Measurements from ENCODE around the gene PACRG. TPM values are rescaled to one million over a fixed set of nuclear protein-coding genes. Genes with fewer than 3 reads are reported as not detected.

The PACRG gene
- total and polyA plus RNA-seq, 2 of the 13 experiments (the other 11 are each of a cell fraction or from before 2014, with no cell fraction given): 0.13 TPM; not detected in 1

DNA sequence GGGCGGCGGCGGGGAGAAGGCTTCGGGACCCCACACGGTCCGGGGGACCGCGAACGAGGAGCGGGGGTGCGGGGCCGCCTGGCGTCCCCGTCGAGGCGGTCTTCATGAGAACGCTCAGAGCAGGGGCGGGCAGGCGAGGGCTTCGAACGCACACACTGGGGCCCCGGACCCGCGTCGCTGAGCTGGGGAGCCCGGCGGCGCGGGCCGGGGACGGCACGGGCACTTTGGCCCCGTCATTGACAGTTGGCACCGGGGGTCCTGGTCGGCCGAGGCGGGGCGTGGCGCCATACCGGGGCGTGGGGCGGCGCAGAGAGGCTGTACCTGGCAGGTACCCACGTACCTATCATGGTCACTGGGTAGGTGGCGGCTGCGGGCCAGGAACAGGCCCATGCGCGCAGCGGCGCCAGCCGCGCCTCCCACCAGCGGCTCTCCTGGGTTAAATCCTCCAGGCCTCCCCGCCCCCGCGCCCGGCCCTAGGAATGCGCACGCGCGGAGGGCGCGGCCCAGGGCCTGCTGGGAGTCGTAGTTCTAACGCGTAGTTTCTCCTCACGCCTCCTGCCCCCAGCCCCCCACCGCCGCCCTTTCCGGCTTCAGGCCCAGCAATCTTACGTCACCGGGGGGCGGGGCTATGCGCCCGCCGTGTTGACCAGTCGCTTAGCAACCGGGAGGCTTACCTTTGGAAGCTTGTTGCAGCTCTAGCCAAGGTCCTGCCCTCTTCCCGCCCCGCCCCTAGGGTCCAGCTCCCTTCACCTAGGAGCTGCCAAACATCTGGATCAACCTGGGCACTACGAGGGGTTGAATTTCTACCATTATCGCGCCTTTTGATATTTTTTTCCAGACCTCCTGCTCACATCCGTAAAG, at the start of gene PACRG, which contains the start of gene PRKN (continued):
- TF ChIP-seq, protein P1, sequence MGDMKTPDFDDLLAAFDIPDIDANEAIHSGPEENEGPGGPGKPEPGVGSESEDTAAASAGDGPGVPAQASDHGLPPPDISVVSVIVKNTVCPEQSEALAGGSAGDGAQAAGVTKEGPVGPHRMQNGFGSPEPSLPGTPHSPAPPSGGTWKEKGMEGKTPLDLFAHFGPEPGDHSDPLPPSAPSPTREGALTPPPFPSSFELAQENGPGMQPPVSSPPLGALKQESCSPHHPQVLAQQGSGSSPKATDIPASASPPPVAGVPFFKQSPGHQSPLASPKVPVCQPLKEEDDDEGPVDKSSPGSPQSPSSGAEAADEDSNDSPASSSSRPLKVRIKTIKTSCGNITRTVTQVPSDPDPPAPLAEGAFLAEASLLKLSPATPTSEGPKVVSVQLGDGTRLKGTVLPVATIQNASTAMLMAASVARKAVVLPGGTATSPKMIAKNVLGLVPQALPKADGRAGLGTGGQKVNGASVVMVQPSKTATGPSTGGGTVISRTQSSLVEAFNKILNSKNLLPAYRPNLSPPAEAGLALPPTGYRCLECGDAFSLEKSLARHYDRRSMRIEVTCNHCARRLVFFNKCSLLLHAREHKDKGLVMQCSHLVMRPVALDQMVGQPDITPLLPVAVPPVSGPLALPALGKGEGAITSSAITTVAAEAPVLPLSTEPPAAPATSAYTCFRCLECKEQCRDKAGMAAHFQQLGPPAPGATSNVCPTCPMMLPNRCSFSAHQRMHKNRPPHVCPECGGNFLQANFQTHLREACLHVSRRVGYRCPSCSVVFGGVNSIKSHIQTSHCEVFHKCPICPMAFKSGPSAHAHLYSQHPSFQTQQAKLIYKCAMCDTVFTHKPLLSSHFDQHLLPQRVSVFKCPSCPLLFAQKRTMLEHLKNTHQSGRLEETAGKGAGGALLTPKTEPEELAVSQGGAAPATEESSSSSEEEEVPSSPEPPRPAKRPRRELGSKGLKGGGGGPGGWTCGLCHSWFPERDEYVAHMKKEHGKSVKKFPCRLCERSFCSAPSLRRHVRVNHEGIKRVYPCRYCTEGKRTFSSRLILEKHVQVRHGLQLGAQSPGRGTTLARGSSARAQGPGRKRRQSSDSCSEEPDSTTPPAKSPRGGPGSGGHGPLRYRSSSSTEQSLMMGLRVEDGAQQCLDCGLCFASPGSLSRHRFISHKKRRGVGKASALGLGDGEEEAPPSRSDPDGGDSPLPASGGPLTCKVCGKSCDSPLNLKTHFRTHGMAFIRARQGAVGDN (CRISPR knock-in tag; IDR thresholded peaks at IDR 0.05): peak; percentile 91
- TF ChIP-seq MXI1 (IDR thresholded peaks at IDR 0.05; ENCODE audit: borderline replicate concordance, low read depth, low read length) (peak; percentile 84; the same call in 2 of the 3 replicates), THAP8 (CRISPR knock-in tag; IDR thresholded peaks at IDR 0.05; ENCODE audit: borderline replicate concordance) (no peak), ZNF30 (CRISPR knock-in tag; IDR thresholded peaks at IDR 0.05) (no peak), DPF2 (CRISPR knock-in tag; IDR thresholded peaks at IDR 0.05; ENCODE audit: borderline replicate concordance, low read depth) (no peak), ZFP90 (CRISPR knock-in tag; IDR thresholded peaks at IDR 0.05; ENCODE audit: borderline replicate concordance) (peak; percentile 93), TERF1 (CRISPR knock-in tag; IDR thresholded peaks at IDR 0.05) (peak; percentile 93; the same call in 1 of the 2 replicates), ZNF557 (CRISPR knock-in tag; IDR thresholded peaks at IDR 0.05) (0 out of 2 replicates have a peak, but pooled peaks have one; percentile 27), RARG (CRISPR knock-in tag; IDR thresholded peaks at IDR 0.05; ENCODE audit: low read depth) (0 out of 2 replicates have a peak, but pooled peaks have one; percentile 28), CBX2 (IDR thresholded peaks at IDR 0.05; ENCODE audit: low read depth, low read length) (no peak), CBX2 (CRISPR knock-in tag; IDR thresholded peaks at IDR 0.05; ENCODE audit: low read depth) (peak; percentile 93; the same call in 1 of the 2 replicates), HOXA3 (CRISPR knock-in tag; IDR thresholded peaks at IDR 0.05) (peak; percentile 75), MTA1 (CRISPR knock-in tag; IDR thresholded peaks at IDR 0.05; ENCODE audit: borderline replicate concordance) (peak; percentile 32; the same call in 1 of the 2 replicates), ZNF670 (CRISPR knock-in tag; IDR thresholded peaks at IDR 0.05; ENCODE audit: borderline replicate concordance) (peak; percentile 82; the same call in 1 of the 2 replicates), FOXO4 (CRISPR knock-in tag; conservative IDR thresholded peaks at IDR 0.05) (no peak), ATF4 (CRISPR knock-in tag; IDR thresholded peaks at IDR 0.05) (peak in 1 of 2 experiments; percentile 65; a peak in 1 of 4 replicates), ARNT2 (CRISPR knock-in tag; IDR thresholded peaks at IDR 0.05; ENCODE audit: low read depth) (peak; percentile 87; the same call in 1 of the 2 replicates), FOXA3 (CRISPR knock-in tag; IDR thresholded peaks at IDR 0.05) (peak; percentile 86)
- TF ChIP-seq, protein P2, sequence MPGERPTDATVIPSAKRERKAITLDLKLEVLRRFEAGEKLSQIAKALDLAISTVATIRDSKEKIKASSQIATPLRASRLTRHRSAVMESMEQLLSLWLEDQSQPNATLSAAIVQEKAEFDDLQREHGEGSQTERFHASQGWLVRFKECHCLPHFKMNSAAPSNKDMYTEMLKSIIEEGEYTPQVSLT (CRISPR knock-in tag; IDR thresholded peaks at IDR 0.05; ENCODE audit: borderline replicate concordance, low read depth): no peak
